Thoracic aorta (tissue), 2 donors: Measurements from ENCODE around the gene NR1I3. TPM values are rescaled to one million over a fixed set of nuclear protein-coding genes. Genes with fewer than 3 reads are reported as not detected.

ENCODE experiments used
- ATAC-seq: fragments of 150-250 bp; one replicate; pipeline ENCODE4 v1.8.0; 2017; ENCODE audit warnings: low read depth; ENCODE audit not compliant: insufficient number of reproducible peaks, low FRiP score
- DNase-seq: peaks from one replicate; pipeline ENCODE4 v3.0.0-alpha.2; 2020; ENCODE audit warnings: low spot score
- H3K27ac ChIP-seq, 2 donors: fragments of 200-600 bp; sonication (generic); 1 replicate in 1 of 2; 2 replicates in 1 of 2; pipeline ENCODE4 v1.5.1; 2016; ENCODE audit warnings: mild to moderate bottlenecking in 2 of 2, moderate library complexity in 2 of 2
- H3K27me3 ChIP-seq: fragments of 200-600 bp; sonication (generic); replicated peaks from 2 replicates; pipeline ENCODE4 v1.6.0; 2016; ENCODE audit warnings: mild to moderate bottlenecking; ENCODE audit not compliant: insufficient read depth
- H3K36me3 ChIP-seq: fragments of 200-600 bp; sonication (generic); one replicate; pipeline ENCODE4 v1.5.1; 2016
- H3K4me1 ChIP-seq, 2 donors: fragments of 200-600 bp; sonication (generic); 1 replicate in 1 of 2; 2 replicates in 1 of 2; pipeline versions ENCODE4 v1.5.1 to v1.6.0; 2016; ENCODE audit warnings: low read depth in 2 of 2, mild to moderate bottlenecking in 1 of 2; ENCODE audit not compliant: control insufficient read depth in 1 of 2
- H3K4me3 ChIP-seq: fragments of 200-600 bp; sonication (generic); 2 replicates; pipeline ENCODE4 v1.5.1; 2016; ENCODE audit warnings: mild to moderate bottlenecking
- H3K9me3 ChIP-seq: fragments of 200-600 bp; sonication (generic); 2 replicates; pipeline ENCODE4 v1.5.1; 2016
- CTCF ChIP-seq: fragments of 200-600 bp; sonication (generic); IDR thresholded peaks from one replicate; pipeline ENCODE4 v1.5.1; 2019; ENCODE audit warnings: antibody characterized with exemption
- total RNA-seq, 2 donors: library from RNA; depleted of rRNA; stranded (reverse); fragments of >200 nt; gene quantifications; one replicate each; pipeline versions ENCODE4 v1.1.0 to v1.2.3, GENCODE V29; 2016

NR1I3 gene
- total RNA-seq, 2 donors from 2014 or later, result not detected

GRCh38 chr1:161187311-161187710 lies 50.7 kb downstream of the NR1I3 start:
- no peak overlapping the region for H3K4me3 ChIP-seq
- H3K27me3 ChIP-seq, result no peaks in the 10 kb centered on the region
- H3K36me3 ChIP-seq, result no peaks in the 10 kb centered on the region
- peaks cover 4 to 6% of the 10 kb centered on the region in 2 donors for H3K4me1 ChIP-seq
- H3K9me3 ChIP-seq, result no peaks in the 10 kb centered on the region
- no peak overlapping the region for H3K27ac ChIP-seq
- no peak for DNase-seq
- TF ChIP-seq CTCF, result no peak
- ATAC-seq, result no peak

DNA sequence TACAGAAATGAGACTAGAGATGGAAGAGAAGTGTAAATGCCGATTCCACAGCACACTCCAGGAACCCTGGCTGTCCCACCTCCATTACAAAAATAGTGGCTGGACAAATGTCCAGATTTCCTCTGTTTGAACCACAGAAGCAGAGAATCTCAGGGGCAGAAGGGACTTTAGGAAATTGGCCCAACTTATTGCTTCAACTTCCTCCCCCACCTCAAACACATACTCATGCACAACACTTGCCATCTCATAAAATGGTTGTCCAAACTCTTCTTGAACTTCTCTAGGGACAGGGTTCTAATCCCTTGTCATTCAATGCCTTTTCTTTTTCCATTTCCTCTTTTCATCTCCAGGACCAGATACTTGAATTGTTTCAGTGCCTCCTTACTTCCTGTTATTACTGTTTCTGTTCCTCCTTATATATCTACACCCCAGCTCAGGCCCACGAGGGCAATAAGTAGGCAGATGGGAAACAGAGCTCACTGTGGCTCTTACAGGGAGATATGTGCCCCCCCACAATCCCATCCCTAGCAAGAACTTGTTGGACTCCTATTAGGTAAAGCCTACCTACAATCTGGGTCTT lies 52.2 kb downstream of the NR1I3 start:
- ATAC-seq (no peak), DNase-seq (no peak)
- Histone ChIP-seq H3K9me3 (no peaks in the 10 kb centered on the region), H3K27ac (peak overlapping the region in 1 of 2 donors; percentile 44), H3K27me3 (no peaks in the 10 kb centered on the region), H3K4me1 (peaks cover 4 to 6% of the 10 kb centered on the region in 2 donors), H3K36me3 (no peaks in the 10 kb centered on the region), H3K4me3 (no peak overlapping the region)
- TF ChIP-seq CTCF, result no peak

DNA sequence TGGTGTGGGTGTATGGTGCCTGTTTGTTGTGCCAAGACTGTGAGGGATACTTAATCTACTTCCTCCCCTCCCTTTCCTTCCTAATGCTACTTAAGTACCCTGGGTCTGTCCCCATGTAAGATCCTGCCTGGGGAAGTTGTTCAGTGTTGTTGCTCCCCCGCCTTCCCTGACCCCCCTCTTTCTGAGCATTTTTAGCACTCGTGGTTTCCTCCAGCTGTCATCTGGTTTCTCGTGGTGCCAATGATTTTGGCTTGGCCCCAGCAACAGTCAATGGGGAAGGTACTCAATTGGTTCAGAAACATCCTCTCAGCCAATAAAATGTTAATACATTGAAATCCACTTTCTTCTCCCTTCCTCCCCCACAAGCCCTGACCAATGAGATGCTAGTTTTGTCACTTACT lies 52.7 kb downstream of the NR1I3 start:
- H3K27me3 ChIP-seq, result no peaks in the 10 kb centered on the region
- DNase-seq (no peak), ATAC-seq (no peak)
- peak overlapping the region in 1 of 2 donors; percentile 44 for H3K27ac ChIP-seq
- no peak for TF ChIP-seq CTCF
- no peaks in the 10 kb centered on the region for H3K9me3 ChIP-seq
- H3K36me3 ChIP-seq, result no peaks in the 10 kb centered on the region
- peaks cover 4 to 6% of the 10 kb centered on the region in 2 donors for H3K4me1 ChIP-seq
- no peak overlapping the region for H3K4me3 ChIP-seq

DNA sequence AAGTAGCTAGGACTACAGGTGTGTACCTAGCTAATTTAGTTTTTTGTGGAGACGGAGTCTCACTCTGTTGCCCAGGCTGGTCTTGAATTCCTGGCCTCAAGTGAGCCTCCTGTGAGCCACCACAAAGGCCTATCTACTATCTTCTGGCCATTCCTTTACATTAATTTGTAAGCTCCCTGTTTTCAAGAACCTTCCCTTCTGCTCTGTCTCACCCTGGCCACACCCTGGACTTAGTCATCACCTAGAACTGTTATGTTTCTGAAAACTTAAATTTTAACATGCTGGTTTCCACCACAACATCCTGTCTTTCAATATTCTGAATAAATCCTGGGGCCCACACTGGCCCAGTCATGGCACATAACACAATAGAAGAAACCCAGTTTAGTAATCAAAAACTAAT lies 55.8 kb downstream of the NR1I3 start:
- Histone ChIP-seq H3K36me3 (no peaks in the 10 kb centered on the region), H3K27me3 (no peaks in the 10 kb centered on the region), H3K27ac (no peak overlapping the region), H3K4me3 (no peak overlapping the region), H3K4me1 (peaks cover 4 to 13% of the 10 kb centered on the region in 2 donors), H3K9me3 (no peaks in the 10 kb centered on the region)
- no peak for ATAC-seq
- DNase-seq, result no peak
- TF ChIP-seq CTCF, result no peak

DNA sequence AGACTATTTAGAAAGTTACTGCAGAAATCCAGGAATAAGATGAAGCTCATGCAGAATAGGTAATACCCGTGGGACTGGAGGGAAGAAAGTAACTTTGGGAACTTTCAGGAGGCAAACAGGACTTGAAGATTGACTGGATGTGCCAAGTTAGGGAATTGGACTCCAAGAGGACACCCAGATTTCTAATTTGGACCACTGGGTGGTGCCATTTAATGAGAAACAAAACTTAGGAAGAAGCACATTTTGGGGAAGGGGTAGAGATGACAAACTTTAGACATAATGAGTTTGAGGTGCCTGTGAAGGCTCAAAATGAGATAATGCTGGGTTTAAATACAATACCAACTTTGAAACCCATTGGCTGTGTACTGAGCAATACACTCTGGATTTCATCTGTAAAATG lies 57.4 kb downstream of the NR1I3 start:
- no peak for ATAC-seq
- H3K4me3 ChIP-seq, result no peak overlapping the region
- no peak overlapping the region for H3K27ac ChIP-seq
- TF ChIP-seq CTCF, result no peak
- no peaks in the 10 kb centered on the region for H3K27me3 ChIP-seq
- H3K9me3 ChIP-seq, result no peaks in the 10 kb centered on the region
- H3K4me1 ChIP-seq, result peaks cover 8 to 25% of the 10 kb centered on the region in 2 donors
- H3K36me3 ChIP-seq, result no peaks in the 10 kb centered on the region
- no peak for DNase-seq
